Stimulated activated CD8-positive, alpha-beta memory T cell treated with anti-CD3 and anti-CD28 coated beads, Interleukin-12 subunit alpha, Interleukin-12 subunit beta, amount 100 ng/mL, for 24 hours (primary cell): ENCODE data around the gene STAB2.
"Not testable (repeated sequence)": the region's sequence is repeated elsewhere in the genome, so short reads cannot be mapped to it uniquely, and the experiment has no call there.

Source experiments
- DNase-seq: peaks from one replicate; pipeline ENCODE4 v3.0.0-alpha.2; 2020; ENCODE audit errors: extremely low read depth

STAB2 gene

GRCh38 chr12:103647267-103647666, 60.2 kb downstream of the STAB2 start:
- DNase-seq, result no peak

GRCh38 chr12:103652808-103653207, 65.7 kb downstream of the STAB2 start:
- DNase-seq, result no peak

GRCh38 chr12:103653568-103654173, 66.6 kb downstream of the STAB2 start:
- not testable (repeated sequence) for DNase-seq

GRCh38 chr12:103654816-103655215, 67.7 kb downstream of the STAB2 start:
- no peak for DNase-seq

GRCh38 chr12:103656291-103656690, 69.2 kb downstream of the STAB2 start:
- DNase-seq, result no peak

- no peak for DNase-seq
These were observed 70.3 kb downstream of the STAB2 start for GRCh38 chr12:103657331-103657730.

GRCh38 chr12:103664626-103665025, 77.6 kb downstream of the STAB2 start:
- DNase-seq, result no peak

GRCh38 chr12:103665971-103666370, 78.9 kb downstream of the STAB2 start:
- DNase-seq, result no peak

- DNase-seq, result no peak
These were observed 80.1 kb downstream of the STAB2 start for GRCh38 chr12:103667125-103667524.

GRCh38 chr12:103668520-103668919, 81.4 kb downstream of the STAB2 start:
- no peak for DNase-seq

- DNase-seq, result no peak
These were observed 84.3 kb downstream of the STAB2 start for GRCh38 chr12:103671367-103671766.

- DNase-seq, result no peak
These were observed 85.5 kb downstream of the STAB2 start for GRCh38 chr12:103672401-103673119.

- DNase-seq, result no peak
These were observed 86.4 kb downstream of the STAB2 start for GRCh38 chr12:103673487-103673886.

GRCh38 chr12:103673891-103674375, 86.9 kb downstream of the STAB2 start:
- DNase-seq, result no peak

GRCh38 chr12:103676893-103677292, 89.8 kb downstream of the STAB2 start:
- DNase-seq, result no peak

GRCh38 chr12:103677341-103677740, 90.3 kb downstream of the STAB2 start:
- DNase-seq, result no peak

GRCh38 chr12:103677905-103678304, 90.8 kb downstream of the STAB2 start:
- DNase-seq, result no peak

- DNase-seq, result no peak
These were observed 92.5 kb downstream of the STAB2 start for GRCh38 chr12:103679421-103680170.

- no peak for DNase-seq
These were observed 93.6 kb downstream of the STAB2 start for GRCh38 chr12:103680591-103681141.

GRCh38 chr12:103686026-103686425, 99.0 kb downstream of the STAB2 start:
- DNase-seq, result no peak

GRCh38 chr12:103687253-103687652, 100.2 kb downstream of the STAB2 start:
- DNase-seq, result no peak

- DNase-seq, result no peak
These were observed 101.4 kb downstream of the STAB2 start for GRCh38 chr12:103688376-103689063.
